ENCODE measurements around the gene IFT20. TPM values are rescaled to one million over a fixed set of nuclear protein-coding genes. Genes with fewer than 3 reads are reported as not detected.
A peak's percentile ranks its signal among the peaks of the same experiment; 100 is the strongest.

The IFT20 gene
- total and polyA plus RNA-seq, 2 of the 13 experiments (the other 11 are each of a cell fraction or from before 2014, with no cell fraction given) = 28.0 to 37.8 TPM

DNA sequence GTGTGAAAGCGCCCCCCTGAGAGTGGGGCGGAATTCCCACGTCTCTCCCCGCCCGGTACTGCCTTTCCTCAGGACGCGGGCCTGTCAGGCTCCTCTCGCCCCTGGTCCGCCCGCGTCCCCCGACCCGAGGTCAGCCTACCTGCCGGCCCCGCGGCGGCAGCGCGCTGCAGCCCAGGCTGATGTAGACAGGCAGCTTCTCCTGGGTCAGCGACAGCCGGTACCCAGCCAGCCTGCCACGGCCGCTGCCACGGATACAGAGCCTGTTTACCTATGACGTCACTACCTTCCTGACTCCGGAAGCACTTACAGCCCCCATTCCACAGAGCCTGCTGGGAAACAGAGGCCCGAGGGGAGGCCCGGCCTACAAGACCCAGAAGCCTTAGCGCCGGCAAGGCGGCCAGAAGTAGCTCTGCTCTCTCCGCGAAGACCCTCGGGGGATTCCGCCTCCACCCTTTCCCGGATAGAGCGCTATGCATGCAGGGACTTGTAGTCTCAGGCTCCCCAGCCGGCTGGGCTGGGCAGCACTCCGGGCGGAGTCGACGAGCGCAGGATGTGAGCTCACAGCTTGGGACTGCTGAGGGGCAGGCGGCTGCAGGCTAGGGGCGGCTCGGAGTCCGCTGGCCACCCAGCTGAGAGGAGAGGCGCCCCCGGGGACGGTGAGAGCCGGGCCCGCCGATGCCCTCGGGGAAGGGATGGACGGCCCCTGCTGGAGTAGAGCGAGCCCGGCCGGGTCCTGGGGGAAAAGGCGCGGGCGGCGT is at the start of gene IFT20, which contains the start of gene TNFAIP1 (continued):
- TF ChIP-seq, protein P1, sequence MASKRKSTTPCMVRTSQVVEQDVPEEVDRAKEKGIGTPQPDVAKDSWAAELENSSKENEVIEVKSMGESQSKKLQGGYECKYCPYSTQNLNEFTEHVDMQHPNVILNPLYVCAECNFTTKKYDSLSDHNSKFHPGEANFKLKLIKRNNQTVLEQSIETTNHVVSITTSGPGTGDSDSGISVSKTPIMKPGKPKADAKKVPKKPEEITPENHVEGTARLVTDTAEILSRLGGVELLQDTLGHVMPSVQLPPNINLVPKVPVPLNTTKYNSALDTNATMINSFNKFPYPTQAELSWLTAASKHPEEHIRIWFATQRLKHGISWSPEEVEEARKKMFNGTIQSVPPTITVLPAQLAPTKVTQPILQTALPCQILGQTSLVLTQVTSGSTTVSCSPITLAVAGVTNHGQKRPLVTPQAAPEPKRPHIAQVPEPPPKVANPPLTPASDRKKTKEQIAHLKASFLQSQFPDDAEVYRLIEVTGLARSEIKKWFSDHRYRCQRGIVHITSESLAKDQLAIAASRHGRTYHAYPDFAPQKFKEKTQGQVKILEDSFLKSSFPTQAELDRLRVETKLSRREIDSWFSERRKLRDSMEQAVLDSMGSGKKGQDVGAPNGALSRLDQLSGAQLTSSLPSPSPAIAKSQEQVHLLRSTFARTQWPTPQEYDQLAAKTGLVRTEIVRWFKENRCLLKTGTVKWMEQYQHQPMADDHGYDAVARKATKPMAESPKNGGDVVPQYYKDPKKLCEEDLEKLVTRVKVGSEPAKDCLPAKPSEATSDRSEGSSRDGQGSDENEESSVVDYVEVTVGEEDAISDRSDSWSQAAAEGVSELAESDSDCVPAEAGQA (IDR thresholded peaks at IDR 0.05; ENCODE audit: low read depth) = peak; percentile 86
- TF ChIP-seq, protein P1 (CRISPR knock-in tag; IDR thresholded peaks at IDR 0.05; ENCODE audit: borderline replicate concordance) = no peak
- no peak for TF ChIP-seq SNAI1 (CRISPR knock-in tag; IDR thresholded peaks at IDR 0.05; ENCODE audit: borderline replicate concordance)
- TF ChIP-seq FOXP1 (IDR thresholded peaks at IDR 0.05) = peak; percentile 65; the same call in 1 of the 2 replicates
- TF ChIP-seq FOXP1 (CRISPR knock-in tag; IDR thresholded peaks at IDR 0.05) = peak; percentile 69
- TF ChIP-seq NAIF1 (CRISPR knock-in tag; IDR thresholded peaks at IDR 0.05; ENCODE audit: borderline replicate concordance) = 0 out of 2 replicates have a peak, but pooled peaks have one; percentile 29
- TF ChIP-seq, protein P2, sequence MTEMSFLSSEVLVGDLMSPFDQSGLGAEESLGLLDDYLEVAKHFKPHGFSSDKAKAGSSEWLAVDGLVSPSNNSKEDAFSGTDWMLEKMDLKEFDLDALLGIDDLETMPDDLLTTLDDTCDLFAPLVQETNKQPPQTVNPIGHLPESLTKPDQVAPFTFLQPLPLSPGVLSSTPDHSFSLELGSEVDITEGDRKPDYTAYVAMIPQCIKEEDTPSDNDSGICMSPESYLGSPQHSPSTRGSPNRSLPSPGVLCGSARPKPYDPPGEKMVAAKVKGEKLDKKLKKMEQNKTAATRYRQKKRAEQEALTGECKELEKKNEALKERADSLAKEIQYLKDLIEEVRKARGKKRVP (CRISPR knock-in tag; IDR thresholded peaks at IDR 0.05) = 0 out of 4 replicates have a peak, but pooled peaks of 1 of the 2 experiments have one; percentile 24
- TF ChIP-seq THAP11 (CRISPR knock-in tag; IDR thresholded peaks at IDR 0.05) = peak; percentile 100
- TF ChIP-seq, protein P3, sequence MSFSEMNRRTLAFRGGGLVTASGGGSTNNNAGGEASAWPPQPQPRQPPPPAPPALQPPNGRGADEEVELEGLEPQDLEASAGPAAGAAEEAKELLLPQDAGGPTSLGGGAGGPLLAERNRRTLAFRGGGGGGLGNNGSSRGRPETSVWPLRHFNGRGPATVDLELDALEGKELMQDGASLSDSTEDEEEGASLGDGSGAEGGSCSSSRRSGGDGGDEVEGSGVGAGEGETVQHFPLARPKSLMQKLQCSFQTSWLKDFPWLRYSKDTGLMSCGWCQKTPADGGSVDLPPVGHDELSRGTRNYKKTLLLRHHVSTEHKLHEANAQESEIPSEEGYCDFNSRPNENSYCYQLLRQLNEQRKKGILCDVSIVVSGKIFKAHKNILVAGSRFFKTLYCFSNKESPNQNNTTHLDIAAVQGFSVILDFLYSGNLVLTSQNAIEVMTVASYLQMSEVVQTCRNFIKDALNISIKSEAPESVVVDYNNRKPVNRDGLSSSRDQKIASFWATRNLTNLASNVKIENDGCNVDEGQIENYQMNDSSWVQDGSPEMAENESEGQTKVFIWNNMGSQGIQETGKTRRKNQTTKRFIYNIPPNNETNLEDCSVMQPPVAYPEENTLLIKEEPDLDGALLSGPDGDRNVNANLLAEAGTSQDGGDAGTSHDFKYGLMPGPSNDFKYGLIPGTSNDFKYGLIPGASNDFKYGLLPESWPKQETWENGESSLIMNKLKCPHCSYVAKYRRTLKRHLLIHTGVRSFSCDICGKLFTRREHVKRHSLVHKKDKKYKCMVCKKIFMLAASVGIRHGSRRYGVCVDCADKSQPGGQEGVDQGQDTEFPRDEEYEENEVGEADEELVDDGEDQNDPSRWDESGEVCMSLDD (CRISPR knock-in tag; IDR thresholded peaks at IDR 0.05; ENCODE audit: borderline replicate concordance) = no peak; the same call in 1 of the 2 replicates
- TF ChIP-seq IRX3 (CRISPR knock-in tag; IDR thresholded peaks at IDR 0.05; ENCODE audit: borderline replicate concordance, low read depth) = 0 out of 2 replicates have a peak, but pooled peaks have one; percentile 34
- no peak for TF ChIP-seq ZNF841 (CRISPR knock-in tag; IDR thresholded peaks at IDR 0.05; ENCODE audit: borderline replicate concordance)
- TF ChIP-seq POLR2G (IDR thresholded peaks at IDR 0.05; ENCODE audit: low read depth, low read length) = peak; percentile 86
- TF ChIP-seq ATF7-NPFF (CRISPR knock-in tag; IDR thresholded peaks at IDR 0.05; ENCODE audit: low read depth) = peak; percentile 29
- no peak for TF ChIP-seq ZNF644 (CRISPR knock-in tag; IDR thresholded peaks at IDR 0.05; ENCODE audit: low read depth)
- TF ChIP-seq REPIN1 (CRISPR knock-in tag; IDR thresholded peaks at IDR 0.05; ENCODE audit: borderline replicate concordance, low read depth) = peak; percentile 72; the same call in 1 of the 2 replicates
- peak; percentile 20; the same call in 1 of the 2 replicates for TF ChIP-seq STAG1 (CRISPR knock-in tag; IDR thresholded peaks at IDR 0.05)
- TF ChIP-seq RFX3 (CRISPR knock-in tag; IDR thresholded peaks at IDR 0.05) = peak; percentile 67
- TF ChIP-seq KAT8 (CRISPR knock-in tag; IDR thresholded peaks at IDR 0.05) = peak; percentile 95
- no peak for TF ChIP-seq ZNF329 (CRISPR knock-in tag; IDR thresholded peaks at IDR 0.05; ENCODE audit: low read depth)
- TF ChIP-seq DMAP1 (CRISPR knock-in tag; IDR thresholded peaks at IDR 0.05) = peak; percentile 93
- peak; percentile 43; the same call in 1 of the 2 replicates for TF ChIP-seq KDM4B (CRISPR knock-in tag; IDR thresholded peaks at IDR 0.05)

Data from HepG2 (cell line).